ENCODE data around the gene DTHD1.
A peak's percentile ranks its signal among the peaks of the same experiment; 100 is the strongest.

The DTHD1 gene

DNA sequence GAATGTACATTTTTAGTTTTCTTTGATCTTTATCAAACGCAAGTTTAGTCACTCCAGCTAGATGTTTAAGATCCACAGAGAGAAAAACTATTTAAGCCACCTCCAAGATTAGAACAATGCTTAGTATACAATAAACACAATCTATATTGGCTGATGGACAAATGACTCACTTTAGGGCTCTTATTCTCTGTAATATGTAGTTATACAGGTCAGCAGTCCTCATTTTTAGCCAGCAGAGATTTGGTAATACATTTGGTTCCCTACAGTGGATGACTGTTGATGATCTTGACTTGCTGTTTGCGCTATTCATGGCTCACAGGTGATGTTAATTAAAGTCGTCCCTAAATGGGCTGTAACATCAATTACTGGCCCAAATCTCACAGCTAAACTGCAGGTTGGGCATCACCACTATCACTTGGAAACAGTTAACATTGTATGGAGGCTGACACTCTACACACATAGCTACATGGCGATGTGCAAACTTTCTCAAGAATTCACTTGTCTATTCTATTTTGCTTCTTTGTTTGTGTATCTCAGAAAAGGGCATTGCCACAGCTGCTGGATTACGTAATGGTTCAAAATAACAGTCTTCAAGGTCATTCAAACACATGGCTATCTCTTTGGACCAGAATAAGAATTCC, 11.8 kb upstream of the DTHD1 start:
- DNase-seq (ENCODE audit: low read depth): no peak

DNA sequence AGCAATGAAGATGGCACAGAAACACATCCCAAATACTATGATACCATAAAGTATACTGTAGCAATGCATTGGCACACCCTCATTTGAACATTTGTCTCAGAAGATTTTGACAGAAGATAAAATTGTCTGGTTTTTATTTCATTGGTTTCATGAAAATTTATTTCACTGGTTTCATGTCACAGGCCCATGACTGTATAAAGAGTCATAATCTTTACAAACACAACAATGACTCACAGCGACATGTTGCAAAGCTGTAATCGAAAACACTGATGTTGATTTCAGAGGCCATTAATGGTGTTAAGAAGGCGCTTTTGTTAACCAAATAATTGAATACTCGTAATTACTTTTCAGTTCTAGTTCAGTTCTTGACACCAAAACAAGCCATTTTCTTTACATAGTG, 8.1 kb upstream of the DTHD1 start:
- no peak for DNase-seq (ENCODE audit: low read depth)

DNA sequence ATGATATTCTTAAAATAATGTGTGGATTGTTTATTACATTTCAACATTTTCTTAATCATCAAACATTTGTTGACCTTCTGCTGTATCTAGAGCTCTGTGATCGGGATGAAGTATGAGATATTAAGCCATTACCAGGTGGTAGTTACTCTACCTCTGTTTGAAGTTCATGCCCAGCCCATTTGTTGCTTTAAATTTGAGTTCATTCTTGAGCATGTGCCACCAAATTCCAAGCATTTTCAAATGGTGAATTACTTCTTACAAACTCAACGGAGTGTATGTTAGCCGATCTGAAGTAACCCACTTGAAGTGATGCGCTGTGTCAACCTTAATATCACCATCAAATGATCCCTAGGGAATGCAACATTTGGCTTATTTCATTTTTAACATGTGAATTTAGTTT, 7.3 kb upstream of the DTHD1 start:
- no peak for DNase-seq (ENCODE audit: low read depth)

DNA sequence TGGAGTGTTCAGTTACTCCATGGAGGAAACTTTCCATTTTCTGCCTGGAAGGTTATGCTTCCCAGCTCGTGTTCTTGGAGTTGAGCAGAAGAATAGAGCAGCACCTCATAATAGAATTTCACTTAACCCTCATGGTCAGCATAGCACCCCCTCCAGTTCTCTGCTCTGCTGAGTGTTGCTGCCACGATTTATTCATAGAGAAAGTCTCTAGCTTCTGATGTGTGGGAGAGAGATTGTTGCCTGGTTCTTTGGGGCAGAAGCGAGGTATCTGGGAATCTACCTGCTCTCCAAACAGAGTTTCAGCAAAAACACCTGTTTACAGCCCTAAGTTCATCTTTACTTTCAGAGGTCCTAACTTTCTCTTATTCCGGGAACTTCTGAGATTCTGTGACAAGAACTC, 3.9 kb upstream of the DTHD1 start:
- DNase-seq (ENCODE audit: low read depth): no peak

DNA sequence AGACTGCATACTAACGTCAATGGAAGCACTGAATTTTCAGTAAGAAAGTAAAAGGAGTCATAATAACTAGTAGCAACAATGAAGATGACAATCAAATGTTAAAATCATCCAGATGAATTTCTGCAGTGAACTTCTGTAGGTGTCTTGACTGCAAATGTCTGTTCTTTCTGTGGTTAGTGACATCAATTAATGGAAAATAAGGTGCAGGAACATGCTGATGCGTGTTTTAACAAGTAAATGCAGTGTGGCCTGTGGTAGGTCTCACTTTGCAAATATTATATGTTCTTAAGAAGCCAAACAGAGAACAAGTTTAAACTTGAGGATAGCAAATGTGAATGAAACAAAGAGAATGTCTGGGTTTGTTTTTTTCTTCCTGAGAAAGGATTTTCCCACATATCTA, 2.6 kb upstream of the DTHD1 start:
- DNase-seq (ENCODE audit: low read depth): no peak

DNA sequence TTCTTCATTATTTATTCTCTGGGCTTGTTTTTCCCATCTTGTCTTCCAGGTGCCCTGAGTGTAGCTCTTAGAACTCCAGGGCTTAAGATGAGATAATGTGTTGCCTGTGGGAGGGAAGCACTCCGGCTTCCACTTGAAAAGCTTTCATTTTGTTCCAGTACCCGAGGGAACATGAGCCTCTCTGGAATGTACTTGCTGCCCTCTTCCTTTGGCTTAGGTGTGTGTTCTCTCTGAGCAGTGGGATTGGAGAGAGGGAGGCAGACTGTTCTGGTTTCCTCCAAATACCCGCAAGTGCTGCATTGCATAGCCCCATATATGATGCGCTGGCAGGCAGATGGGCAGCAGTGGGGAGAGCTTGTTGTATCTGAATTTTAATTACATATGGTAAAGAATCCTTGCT, 861 bp upstream of the DTHD1 start:
- DNase-seq (ENCODE audit: low read depth): no peak

DNA sequence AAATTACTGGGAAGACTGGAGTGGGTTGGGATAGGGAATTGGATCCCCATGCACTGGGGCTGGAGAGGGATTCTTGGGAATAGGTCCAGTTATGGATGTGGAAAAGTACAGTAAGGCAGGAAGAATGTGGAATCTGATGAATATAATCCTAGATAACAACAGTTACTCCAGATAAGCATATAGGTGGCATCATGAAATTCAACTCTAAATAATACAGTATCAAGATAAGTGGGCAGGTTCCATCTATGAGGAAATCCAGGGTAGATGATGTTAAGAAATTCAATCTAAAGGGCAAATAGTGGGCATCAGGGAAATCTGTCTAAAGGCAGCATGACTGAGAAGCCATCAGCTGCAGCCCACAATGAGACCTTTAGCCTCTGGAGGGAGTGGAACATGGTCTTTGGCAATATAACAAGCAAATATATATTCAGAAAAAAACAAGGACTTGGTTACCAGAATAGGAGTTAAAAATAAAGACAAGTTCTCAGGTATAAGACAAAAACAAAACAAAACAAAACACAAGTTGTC, 1.2 kb downstream of the DTHD1 start:
- DNase-seq (ENCODE audit: low read depth): no peak

DNA sequence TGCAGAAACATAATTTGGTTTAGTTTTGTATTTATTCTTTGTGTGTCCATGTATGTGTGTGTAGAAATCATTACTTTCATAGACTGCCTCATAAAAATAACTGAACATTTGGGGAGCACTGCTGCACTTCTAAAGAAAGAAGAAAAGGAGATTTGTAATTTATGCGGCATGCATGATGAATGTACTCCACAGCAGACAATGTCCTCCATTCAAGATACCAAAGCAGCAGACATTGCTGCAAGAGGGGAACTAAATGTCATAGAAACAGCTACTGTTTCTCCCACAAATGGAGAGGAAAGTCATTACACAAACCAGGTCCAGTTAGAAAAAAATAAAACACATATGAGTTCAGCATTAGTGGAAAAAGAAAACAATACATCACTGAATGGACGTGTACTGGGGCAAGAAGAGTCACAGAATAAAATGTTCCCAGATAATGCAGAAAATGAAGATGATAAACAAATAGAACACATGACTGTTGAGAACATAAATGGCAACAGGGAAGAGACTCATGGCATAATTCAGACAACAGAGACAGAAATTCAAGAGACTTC, 2.6 kb downstream of the DTHD1 start:
- DNase-seq (ENCODE audit: low read depth): no peak

DNA sequence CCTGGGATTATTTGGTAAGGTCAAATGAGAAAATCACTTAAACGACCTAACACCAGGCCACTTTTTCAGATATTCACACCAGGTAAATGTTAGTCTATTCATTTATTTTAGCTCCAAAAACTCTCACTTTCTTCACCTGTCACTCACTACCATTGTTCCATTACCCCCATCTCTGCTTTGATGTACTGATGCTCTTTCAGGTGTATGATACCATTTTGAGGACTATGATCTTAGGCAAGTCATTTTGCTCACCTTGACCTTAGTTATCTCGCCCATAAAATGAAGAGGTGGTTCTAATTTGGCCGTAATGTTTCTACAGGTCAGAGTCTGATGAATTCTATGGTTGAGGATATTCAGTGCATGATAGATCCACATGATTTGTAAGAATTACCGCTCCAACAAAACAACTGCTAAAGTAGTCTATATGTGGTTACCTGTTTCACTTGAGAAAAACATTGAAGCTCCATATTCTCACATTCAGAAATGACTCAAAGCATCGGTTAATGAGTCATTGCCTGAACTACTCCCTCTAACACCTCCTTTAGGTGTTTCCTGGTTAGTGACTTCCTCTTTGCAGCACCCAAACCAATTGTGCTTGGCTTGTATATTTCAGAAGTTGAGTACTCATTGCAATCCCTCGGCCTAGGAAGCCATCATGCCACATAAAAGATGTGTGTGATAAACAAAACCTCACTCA, 4.5 kb downstream of the DTHD1 start:
- DNase-seq (ENCODE audit: low read depth): peak; percentile 21

DNA sequence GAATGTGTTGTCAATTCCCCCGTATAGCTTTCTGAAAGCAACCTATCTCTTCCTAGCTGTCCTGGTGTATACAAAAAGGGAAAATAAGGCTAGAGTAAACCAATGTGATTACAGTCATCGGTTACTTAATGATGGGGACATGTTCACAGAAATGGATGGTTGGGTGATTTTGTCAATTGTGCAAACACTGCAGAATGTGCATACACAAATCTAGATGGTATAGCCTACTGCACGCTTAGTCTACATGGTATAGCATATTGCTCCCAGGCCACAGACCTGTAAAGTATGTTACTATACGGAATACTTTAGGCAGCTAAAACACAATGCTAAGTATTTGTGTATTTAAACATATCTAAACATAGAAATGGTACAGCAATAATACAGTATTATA, 5.1 kb downstream of the DTHD1 start:
- DNase-seq (ENCODE audit: low read depth): no peak

DNA sequence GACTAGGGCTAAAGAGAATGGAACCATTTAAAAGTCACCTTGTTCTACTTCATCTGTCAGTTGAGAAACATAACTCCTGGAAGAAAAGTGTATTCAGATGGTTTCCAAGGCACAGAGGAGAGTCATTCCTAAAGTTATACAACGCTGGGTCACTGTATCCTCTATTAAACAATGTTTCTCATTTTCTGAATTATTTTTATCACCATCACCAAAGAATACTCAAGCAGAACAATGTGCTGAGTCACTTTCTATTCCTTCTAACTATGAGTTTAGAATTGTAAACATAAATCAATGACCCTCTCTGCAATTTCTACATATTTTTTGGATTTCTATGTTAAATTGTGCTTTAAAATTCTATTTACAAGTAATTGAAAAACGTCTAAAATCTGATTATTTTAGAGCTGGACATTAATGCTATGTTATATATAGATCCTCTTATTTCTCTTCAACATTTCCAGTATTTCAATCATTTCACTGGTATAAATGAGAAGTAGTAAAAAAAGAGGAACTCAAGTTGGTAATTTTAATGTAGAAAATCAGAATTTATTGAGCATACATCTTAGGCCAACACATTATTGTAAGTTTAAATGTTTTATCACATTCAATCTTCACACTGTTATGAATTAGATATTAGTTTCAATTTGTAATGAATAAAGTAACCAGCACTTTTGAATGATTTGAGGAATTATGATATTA, 7.5 kb downstream of the DTHD1 start:
- no peak for DNase-seq (ENCODE audit: low read depth)

DNA sequence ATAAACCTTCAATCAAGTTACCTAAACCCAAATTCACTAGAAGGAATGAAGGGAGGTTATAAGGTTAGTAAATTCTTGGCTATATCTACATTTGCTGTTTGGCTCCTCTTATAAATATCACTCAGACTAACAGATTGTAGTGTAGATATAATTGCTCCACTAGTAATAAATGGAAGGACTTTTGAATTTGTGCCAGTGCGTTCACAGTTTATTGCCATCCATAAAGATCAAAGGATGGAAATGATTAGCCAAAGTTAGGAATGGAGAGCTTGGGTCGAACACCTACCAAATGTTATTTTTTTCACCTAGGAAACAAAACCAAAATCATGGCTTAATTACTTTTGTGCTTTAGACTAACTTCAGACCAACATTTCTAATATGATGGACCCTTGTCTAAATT, 9.2 kb downstream of the DTHD1 start:
- no peak for DNase-seq (ENCODE audit: low read depth)

DNA sequence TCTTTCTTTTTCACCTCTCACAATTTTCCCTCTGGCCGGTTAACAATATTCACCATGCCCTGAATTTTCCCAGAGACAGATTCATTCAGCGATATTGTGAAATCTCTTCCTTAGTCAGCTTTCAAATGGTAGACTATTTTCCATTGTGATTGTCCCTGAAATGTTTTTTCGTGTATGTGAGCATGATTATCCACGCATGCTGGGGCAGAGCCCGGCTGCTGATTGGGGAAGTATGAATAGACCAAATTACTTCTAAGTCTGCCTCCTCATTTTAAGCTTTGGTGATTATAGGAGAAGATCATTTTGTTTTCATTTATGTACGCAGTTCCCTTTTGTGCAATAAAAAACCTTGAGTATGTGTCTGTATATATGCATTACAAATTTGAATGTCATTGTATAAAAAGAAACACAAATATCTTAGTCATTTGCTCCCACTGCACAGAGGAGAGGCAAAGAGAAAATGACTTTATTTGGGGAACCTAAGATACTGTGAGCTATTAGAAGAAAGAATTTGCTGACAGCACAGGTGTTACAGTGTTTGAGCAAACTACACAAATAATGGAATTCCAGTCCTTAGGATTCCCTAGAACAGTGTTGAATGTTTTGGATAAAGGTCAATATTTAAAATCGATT, 11.3 kb downstream of the DTHD1 start:
- DNase-seq (ENCODE audit: low read depth): no peak

DNA sequence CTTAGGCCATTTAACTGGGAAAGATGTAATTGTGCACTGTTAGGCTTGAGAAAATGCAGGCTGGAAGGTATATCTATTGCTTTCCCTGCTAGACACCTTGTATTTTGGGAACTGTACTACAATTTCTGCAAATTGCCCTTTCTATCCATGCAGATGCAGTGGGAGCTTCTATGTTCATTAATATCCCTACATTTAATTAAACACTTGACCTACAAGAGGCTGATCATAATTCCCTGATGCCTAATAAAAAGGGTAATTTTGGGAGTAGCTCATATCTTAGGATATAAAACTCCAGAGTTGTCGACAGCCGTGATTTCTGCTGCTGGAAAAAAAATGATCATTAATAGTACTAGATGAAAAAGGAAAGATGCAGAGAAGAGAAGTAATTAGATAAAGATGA, 19.7 kb downstream of the DTHD1 start:
- DNase-seq (ENCODE audit: low read depth): no peak

DNA sequence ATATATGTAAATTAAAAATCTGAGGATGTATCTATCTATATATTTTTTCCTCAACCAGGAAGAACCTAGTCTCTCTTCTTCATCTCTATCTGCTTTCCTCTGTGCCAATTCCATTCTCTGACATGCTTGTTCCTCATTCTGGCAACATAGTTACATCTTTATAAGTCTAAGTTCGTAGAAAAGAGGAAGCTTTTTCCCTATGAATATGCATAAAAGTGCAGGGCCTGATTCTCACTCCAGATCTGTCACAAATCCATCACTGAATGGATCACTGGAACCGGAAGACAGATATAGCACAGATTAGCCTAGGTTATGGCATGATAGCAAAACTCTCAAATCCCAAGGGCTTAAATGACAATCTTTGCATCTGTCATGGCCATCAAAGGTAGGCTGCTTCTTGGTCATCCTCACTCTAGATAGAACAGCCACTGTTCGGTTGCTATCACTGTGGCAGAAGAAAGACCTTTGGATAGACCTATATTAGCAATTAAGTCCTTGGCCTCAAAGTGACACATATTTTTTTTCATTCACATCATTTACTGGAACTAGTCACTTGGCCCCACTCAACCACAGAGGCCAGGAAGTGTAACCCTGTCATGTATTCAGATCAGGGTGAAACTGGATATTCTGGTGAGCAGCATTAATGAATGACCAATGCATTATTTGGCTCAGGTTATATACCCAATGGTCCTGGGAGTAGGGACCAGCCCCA, 22.2 kb downstream of the DTHD1 start:
- no peak for DNase-seq (ENCODE audit: low read depth)

DNA sequence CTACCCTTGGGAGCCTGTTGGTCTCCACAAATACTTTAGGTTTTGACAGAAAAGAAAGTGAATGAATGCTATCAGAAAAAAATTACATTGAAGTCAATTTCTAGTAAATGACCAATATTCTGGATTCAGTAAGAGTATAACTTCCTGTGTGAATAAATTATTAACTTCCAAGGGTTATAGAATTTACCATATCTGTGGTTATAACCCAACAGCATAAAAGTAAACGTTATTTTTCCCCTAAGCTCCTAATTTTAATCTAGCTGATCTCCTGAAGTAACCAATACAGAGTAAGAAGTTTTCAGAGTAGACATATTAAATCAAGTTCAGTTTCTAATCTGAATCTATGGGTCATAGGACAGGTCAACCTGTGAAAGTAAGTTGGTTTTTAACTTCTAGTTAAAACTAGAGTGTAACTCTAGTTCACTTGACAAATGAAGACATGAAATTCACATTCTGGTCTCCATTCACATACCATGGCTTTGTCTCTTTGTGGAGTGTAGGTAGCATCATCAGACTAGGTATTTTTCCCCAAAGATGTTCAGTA, 22.8 kb downstream of the DTHD1 start:
- DNase-seq (ENCODE audit: low read depth): no peak

DNA sequence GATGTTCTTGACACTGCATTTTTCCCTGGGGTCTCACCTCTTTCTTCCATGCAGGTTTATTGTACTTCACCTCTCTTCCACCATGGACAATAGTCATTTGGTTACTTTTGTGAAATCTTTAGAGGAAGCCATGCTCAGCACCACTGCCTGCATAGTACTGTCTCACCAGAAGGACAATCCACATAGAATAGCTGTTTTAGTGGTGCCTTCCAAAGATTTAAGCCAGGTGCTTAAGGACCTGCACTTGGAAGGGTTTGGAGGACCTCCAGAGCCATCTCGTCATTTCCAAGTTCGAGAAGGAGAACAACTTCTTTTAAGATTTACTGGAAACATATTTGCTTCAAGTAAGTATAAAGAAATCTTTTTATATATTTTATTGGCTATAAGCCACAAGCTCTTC, 26.7 kb downstream of the DTHD1 start:
- DNase-seq (ENCODE audit: low read depth): no peak

DNA sequence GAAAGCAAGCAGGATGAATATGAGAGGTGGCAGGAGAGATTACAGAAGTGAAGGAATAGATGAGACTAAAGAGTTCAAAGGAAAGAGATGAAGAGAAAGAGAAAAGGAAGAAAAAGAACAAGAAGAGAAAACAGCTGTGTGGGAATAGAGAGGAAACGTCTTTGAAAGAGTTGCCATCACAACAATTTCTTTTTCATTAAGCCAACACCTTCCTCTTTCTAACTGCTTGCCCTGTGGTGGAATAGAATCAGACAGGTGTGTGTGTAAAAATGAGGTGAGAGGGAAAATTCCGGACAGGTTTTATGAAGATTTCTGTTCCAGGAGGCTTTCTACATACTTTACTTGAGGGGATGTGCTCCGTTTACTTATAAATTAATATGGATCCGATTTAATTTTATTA, 28.8 kb downstream of the DTHD1 start:
- no peak for DNase-seq (ENCODE audit: low read depth)

DNA sequence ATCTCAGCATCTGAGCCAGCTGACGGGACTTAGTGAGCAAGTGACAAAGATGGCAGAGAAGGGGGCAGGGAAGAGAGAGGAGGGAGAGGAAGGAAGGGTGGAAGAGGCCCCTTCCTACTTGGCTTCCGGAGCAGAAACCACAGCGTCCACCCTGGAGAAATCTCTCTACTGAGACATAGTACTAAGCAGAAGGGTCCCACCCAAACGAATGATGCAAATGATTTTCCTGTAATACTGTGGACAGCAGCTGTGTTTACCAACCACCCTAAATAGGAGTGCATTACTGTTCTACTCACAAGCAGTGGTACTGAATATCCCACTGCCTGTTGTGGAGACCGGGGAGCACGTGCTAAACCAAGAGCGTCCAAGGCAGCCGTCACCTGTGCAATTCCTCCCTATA, 29.4 kb downstream of the DTHD1 start:
- DNase-seq (ENCODE audit: low read depth): no peak

DNA sequence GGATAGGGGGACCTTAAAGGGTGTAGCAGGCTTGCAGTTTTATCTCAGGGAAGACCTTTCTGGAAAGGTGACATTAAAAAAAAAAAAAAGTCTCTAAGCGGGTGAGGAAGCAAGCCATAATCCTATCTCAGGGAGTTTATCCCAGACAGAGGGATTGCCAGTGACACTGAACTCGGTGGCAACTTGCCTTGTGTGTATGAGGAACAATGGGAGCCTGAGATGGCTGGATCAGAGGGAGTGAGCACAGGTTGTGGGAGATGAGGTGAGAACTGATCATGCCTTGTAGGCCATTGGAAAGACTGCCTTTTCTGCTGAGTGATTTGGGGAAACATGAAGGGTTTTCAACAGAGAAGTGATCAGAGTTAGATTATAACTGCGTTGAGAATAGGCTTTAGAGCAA, 31.1 kb downstream of the DTHD1 start:
- DNase-seq (ENCODE audit: low read depth): no peak

DNA sequence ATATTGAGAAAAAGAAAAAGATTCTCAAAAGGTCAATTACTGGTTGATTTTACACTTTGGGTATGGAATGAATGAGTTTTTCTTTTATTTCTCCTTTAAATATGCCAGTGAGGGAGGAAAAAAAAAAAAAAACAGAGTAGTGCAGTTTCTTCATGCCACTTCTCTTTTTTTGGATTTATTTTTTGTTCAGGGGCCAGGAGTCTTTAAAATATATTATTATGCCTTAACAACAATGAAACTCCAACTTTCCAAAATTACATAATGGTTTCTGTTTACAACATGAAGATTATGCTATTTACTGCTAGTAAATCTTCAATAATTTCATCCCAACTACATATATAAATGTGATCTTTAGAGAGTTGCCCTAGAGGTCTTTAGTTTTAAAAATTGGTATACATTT, 31.9 kb downstream of the DTHD1 start:
- no peak for DNase-seq (ENCODE audit: low read depth)

DNA sequence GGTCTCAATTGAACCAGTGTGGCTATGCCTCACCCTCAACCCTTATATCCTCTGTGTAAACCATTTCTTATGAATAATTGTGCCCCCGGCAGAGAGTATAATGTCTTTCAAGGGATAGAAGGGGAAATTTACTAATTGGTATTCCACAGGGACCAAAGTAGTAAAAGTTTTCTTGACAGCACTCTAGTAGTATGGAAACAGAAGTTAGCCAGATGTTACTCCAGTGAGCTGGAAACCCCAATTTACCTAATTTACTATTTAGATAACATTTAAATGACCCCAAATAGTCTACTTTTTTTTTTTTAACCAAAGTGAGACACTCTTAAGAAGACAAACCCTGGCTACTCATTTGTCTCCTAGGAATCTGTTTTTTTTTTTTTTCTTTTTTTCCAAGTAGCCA, 32.3 kb downstream of the DTHD1 start:
- no peak for DNase-seq (ENCODE audit: low read depth)

All from activated T-helper 9 cell treated with anti-CD3 and anti-CD28 coated beads, Interleukin-2, amount 50 U/mL, for 16 hours (primary cell).